Measurements from ENCODE around the gene PEAR1. TPM values are rescaled to one million over a fixed set of nuclear protein-coding genes. Genes with fewer than 3 reads are reported as not detected.
A peak's percentile ranks its signal among the peaks of the same experiment; 100 is the strongest.
"Not testable (repeated sequence)": the region's sequence is repeated elsewhere in the genome, so short reads cannot be mapped to it uniquely, and the experiment has no call there.

PEAR1 gene
- total RNA-seq, 1 donor from 2014 or later = 9.9 TPM

DNA sequence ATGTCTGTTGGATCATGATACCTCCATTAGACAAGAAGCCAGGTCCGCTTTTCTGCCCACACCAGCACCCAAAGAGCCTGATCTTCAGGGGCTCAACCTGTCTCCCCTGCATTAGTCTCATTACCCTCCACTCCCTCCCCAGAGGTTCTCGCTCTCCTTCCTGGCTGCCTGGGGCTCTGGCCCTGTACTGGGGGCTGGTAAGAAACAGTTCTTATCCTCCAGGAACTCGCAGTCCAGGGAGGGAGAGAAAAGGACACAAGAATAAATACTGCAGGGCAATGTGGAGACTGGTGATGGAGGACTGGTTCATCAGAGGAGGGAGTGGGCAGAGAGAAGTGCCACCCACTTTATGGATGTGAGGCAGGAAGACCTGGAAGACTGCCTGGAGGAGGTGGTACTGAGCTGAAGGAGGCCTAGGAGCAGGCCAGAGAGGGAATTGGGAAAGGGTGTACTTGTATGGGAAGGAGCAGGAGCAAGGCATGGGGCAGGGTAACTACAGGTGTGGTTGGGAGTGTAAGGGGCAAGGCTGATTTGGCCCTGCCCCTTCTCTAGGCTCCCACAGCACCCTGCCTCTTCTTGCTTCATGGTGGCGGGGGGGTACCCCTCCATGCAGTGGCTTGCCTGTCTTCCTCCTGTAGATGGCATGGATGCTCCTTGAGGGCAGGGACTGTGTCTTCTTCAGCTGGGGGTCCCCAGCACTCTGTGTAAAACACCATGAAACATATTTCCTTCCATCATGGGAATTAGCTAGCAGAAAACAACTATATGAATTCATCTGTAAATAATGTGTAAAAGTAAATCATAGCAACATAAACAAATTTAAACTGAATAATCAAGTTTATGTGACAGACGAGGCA, 31.9 kb downstream of the PEAR1 start:
- Mint-ChIP-seq H3K9me3 (ENCODE audit: low read depth) (no peaks in the 10 kb centered on the region), H3K27me3 (ENCODE audit: low read depth) (peaks cover 67% of the 10 kb centered on the region), H3K36me3 (ENCODE audit: low read depth) (peaks cover 2% of the 10 kb centered on the region), H3K4me3 (ENCODE audit: unreplicated experiment) (no peak overlapping the region), H3K27ac (ENCODE audit: unreplicated experiment) (no peak overlapping the region), H3K4me1 (ENCODE audit: low read depth) (peaks cover 33% of the 10 kb centered on the region)
- TF ChIP-seq, protein P1, sequence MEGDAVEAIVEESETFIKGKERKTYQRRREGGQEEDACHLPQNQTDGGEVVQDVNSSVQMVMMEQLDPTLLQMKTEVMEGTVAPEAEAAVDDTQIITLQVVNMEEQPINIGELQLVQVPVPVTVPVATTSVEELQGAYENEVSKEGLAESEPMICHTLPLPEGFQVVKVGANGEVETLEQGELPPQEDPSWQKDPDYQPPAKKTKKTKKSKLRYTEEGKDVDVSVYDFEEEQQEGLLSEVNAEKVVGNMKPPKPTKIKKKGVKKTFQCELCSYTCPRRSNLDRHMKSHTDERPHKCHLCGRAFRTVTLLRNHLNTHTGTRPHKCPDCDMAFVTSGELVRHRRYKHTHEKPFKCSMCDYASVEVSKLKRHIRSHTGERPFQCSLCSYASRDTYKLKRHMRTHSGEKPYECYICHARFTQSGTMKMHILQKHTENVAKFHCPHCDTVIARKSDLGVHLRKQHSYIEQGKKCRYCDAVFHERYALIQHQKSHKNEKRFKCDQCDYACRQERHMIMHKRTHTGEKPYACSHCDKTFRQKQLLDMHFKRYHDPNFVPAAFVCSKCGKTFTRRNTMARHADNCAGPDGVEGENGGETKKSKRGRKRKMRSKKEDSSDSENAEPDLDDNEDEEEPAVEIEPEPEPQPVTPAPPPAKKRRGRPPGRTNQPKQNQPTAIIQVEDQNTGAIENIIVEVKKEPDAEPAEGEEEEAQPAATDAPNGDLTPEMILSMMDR (IDR thresholded peaks at IDR 0.05) = no peak
- DNase-seq (ENCODE audit: low spot score) = no peak

DNA sequence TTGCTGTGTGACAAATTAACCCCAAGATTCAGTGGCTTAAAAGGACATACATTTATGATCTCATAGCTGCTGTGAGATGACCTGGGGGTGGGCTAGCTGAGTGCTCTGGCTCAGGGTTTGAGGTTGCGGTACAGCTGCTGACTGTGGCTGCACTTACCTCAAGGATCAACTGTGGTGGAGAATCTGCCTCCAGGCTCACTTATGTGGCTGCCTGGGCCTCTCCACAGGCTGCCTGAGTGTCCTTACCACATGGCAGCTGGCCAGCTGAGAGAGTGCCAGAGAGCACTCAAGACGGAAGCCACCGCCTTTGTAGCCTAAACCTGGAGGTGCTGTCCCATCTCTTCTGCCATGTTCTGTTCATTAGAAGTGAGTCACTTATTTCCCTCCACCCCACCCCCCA, 32.7 kb downstream of the PEAR1 start:
- DNase-seq (ENCODE audit: low spot score) = no peak
- H3K36me3 Mint-ChIP-seq (ENCODE audit: low read depth) = peaks cover 2% of the 10 kb centered on the region
- peaks cover 67% of the 10 kb centered on the region for H3K27me3 Mint-ChIP-seq (ENCODE audit: low read depth)

DNA sequence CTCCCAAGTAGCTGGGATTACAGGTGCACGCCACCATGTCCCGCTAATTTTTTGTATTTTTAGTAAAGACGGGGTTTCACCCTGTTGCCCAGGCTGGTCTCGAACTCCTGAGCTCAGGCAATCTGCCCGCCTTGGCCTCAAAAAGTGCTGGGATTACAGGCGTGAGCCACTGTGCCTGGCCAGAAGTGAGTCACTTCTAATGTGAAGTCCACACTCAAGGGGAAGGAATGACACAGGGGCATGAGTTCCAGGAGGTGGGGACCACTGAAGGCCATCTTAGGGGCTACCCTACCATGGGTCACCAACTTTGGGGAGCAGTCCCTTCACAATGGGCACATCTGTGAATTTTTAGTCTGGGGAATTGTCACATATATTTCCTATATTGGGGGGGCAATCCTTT, 33.2 kb downstream of the PEAR1 start:
- H3K36me3 Mint-ChIP-seq (ENCODE audit: low read depth); H3K27ac Mint-ChIP-seq (ENCODE audit: unreplicated experiment); H3K9me3 Mint-ChIP-seq (ENCODE audit: low read depth); H3K4me3 Mint-ChIP-seq (ENCODE audit: unreplicated experiment); DNase-seq (ENCODE audit: low spot score): not testable (repeated sequence)
- H3K4me1 Mint-ChIP-seq (ENCODE audit: low read depth) = peaks cover 26% of the 10 kb centered on the region
- H3K27me3 Mint-ChIP-seq (ENCODE audit: low read depth) = peaks cover 66% of the 10 kb centered on the region

More for the DNA sequence above, 32.7 kb downstream of the PEAR1 start:
- H3K4me1 Mint-ChIP-seq (ENCODE audit: low read depth) = peaks cover 26% of the 10 kb centered on the region
- no peak overlapping the region for H3K27ac Mint-ChIP-seq (ENCODE audit: unreplicated experiment)
- TF ChIP-seq, protein P1 (IDR thresholded peaks at IDR 0.05) = no peak
- no peak overlapping the region for H3K4me3 Mint-ChIP-seq (ENCODE audit: unreplicated experiment)
- no peaks in the 10 kb centered on the region for H3K9me3 Mint-ChIP-seq (ENCODE audit: low read depth)

DNA sequence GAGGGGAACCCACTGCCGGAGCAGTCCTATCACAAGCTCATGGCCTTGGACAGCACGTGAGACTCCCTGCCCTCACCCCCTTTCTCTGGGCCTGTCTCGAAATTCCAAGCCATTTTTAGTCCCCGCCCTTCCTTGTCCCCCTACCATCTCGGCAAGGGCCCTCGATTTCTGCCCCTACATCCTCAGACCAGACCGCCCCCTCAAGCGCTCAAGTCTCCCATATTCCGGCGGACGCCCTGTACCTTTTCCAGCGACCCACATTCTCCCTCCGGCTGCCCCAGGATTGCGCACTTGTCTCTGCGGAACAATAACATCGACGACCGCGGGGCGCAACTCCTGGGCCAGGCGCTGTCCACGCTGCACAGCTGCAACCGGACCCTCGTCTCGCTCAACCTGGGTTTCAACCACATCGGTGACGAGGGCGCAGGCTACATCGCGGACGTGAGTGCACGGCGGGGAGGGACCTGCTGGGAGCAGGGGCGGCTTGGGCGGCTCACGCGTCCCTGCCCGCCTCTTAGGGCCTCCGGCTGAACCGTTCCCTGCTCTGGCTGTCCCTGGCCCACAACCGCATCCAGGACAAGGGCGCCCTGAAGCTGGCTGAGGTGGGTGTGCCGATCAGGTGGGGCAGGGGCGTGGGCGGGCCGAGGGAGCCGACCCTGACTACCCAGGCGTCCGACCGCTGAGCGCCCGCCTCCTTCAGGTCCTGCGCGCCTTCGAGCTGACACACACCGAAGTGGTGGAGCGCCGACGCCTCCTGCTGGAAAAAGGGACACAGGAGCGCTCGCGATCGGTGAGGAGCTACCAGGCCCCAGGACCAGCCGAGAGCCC, 33.9 kb downstream of the PEAR1 start:
- no peak overlapping the region for H3K27ac Mint-ChIP-seq (ENCODE audit: unreplicated experiment)
- no peak for DNase-seq (ENCODE audit: low spot score)
- no peaks in the 10 kb centered on the region for H3K36me3 Mint-ChIP-seq (ENCODE audit: low read depth)
- H3K4me1 Mint-ChIP-seq (ENCODE audit: low read depth) = peaks cover 26% of the 10 kb centered on the region
- H3K4me3 Mint-ChIP-seq (ENCODE audit: unreplicated experiment) = peak overlapping the region; percentile 50
- TF ChIP-seq, protein P1 (IDR thresholded peaks at IDR 0.05) = peak; percentile 89
- peaks cover 61% of the 10 kb centered on the region for H3K27me3 Mint-ChIP-seq (ENCODE audit: low read depth)
- H3K9me3 Mint-ChIP-seq (ENCODE audit: low read depth) = no peaks in the 10 kb centered on the region

DNA sequence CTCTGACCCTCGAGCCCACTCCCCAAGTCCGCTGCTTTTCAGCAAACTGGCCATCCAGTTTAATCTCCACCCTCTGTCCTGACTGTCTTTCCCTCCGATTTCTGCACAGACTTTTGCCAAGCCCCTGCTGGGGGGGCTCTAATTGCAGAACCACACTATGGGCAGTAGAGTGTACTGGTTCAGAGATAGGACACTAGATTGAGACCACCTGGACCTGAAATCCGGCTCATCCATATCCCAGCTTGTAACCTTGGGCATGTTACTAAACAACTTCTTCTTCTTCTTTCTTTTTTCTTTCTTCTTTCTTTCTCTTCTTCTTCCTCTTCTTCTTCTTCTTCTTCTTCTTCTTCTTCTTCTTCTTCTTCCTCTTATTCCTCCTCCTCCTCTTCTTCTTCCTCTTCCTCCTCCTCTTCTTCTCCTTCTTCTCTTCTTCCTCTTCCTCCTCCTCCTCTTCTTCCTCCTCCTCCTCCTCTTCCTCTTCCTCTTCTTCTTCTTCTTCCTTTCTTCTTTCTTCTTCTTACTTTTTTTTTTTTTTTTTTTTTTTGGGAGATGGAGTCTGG, 34.6 kb downstream of the PEAR1 start:
- Mint-ChIP-seq H3K4me1 (ENCODE audit: low read depth) (peaks cover 24% of the 10 kb centered on the region), H3K36me3 (ENCODE audit: low read depth) (no peaks in the 10 kb centered on the region), H3K27ac (ENCODE audit: unreplicated experiment) (no peak overlapping the region), H3K27me3 (ENCODE audit: low read depth) (peaks cover 55% of the 10 kb centered on the region), H3K9me3 (ENCODE audit: low read depth) (no peaks in the 10 kb centered on the region), H3K4me3 (ENCODE audit: unreplicated experiment) (peak overlapping the region; percentile 50)
- TF ChIP-seq, protein P1 (IDR thresholded peaks at IDR 0.05) = peak; percentile 5
- DNase-seq (ENCODE audit: low spot score) = no peak
